IPS-18a (cell line): ENCODE measurements around the gene CENATAC.
A peak's percentile ranks its signal among the peaks of the same experiment; 100 is the strongest.
"Not testable (repeated sequence)": the region's sequence is repeated elsewhere in the genome, so short reads cannot be mapped to it uniquely, and the experiment has no call there.

Experiments
- H3K27ac ChIP-seq: one replicate; pipeline ENCODE4 v1.5.1; 2013; ENCODE audit warnings: low read length
- H3K27me3 ChIP-seq: one replicate; pipeline ENCODE4 v1.6.1; 2013; ENCODE audit warnings: mild to moderate bottlenecking, low read length; ENCODE audit not compliant: control insufficient read depth, insufficient read depth
- H3K36me3 ChIP-seq: one replicate; pipeline ENCODE4 v1.6.1; 2013; ENCODE audit warnings: low read depth, low read length; ENCODE audit not compliant: control insufficient read depth
- H3K4me1 ChIP-seq: one replicate; pipeline ENCODE4 v1.6.1; 2013; ENCODE audit warnings: low read depth, low read length; ENCODE audit not compliant: control insufficient read depth
- H3K4me3 ChIP-seq: one replicate; pipeline ENCODE4 v1.5.1; 2013; ENCODE audit warnings: low read length
- H3K9ac ChIP-seq: one replicate; pipeline ENCODE4 v1.6.1; 2013; ENCODE audit warnings: mild to moderate bottlenecking, low read length, moderate library complexity
- H3K9me3 ChIP-seq: one replicate; pipeline ENCODE4 v1.6.1; 2013; ENCODE audit warnings: low read depth, low read length; ENCODE audit not compliant: control insufficient read depth

The CENATAC gene

DNA sequence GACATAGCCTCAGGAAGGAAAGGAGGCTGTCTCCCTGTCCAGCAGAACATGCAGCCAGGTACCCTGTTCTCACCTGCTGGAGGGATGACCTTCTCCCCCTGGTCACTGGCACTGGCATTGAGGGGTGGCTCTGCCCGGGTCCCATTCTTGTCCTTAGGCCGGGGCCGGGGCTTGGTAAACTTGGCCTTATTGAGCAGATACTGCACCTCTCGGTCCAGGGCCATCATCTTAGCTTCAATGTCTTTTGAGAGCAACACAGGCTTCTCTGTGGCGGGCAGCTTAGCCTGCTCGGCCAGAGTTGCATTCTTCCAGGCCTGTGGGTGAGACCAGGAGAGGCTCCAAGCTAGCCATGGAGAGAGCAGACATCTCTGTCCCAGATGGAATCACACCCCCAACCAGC, 48.6 kb downstream of the CENATAC start:
- Histone ChIP-seq H3K9me3 (no peaks in the 10 kb centered on the region), H3K27ac (no peak overlapping the region), H3K9ac (no peak overlapping the region), H3K36me3 (peaks cover 57% of the 10 kb centered on the region), H3K4me3 (no peak overlapping the region), H3K27me3 (no peaks in the 10 kb centered on the region), H3K4me1 (peaks cover 4% of the 10 kb centered on the region)

- H3K4me3 ChIP-seq: no peak overlapping the region
- no peak overlapping the region for H3K9ac ChIP-seq
- H3K27me3 ChIP-seq: no peaks in the 10 kb centered on the region
- H3K4me1 ChIP-seq: peaks cover 4% of the 10 kb centered on the region
- no peaks in the 10 kb centered on the region for H3K9me3 ChIP-seq
- H3K36me3 ChIP-seq: peaks cover 65% of the 10 kb centered on the region
- no peak overlapping the region for H3K27ac ChIP-seq
Observed at GRCh38 chr11:119047205-119047604, 49.3 kb downstream of the CENATAC start.

- H3K4me3 ChIP-seq: no peak overlapping the region
- no peaks in the 10 kb centered on the region for H3K27me3 ChIP-seq
- H3K27ac ChIP-seq: no peak overlapping the region
- peaks cover 79% of the 10 kb centered on the region for H3K36me3 ChIP-seq
- H3K9me3 ChIP-seq: no peaks in the 10 kb centered on the region
- no peak overlapping the region for H3K9ac ChIP-seq
- H3K4me1 ChIP-seq: peaks cover 4% of the 10 kb centered on the region
Observed at GRCh38 chr11:119048644-119049043, 50.7 kb downstream of the CENATAC start.

- Histone ChIP-seq H3K27me3 (no peaks in the 10 kb centered on the region), H3K4me1 (peaks cover 4% of the 10 kb centered on the region), H3K36me3 (peaks cover 83% of the 10 kb centered on the region), H3K9ac (no peak overlapping the region), H3K9me3 (no peaks in the 10 kb centered on the region), H3K27ac (no peak overlapping the region), H3K4me3 (no peak overlapping the region)
Observed at GRCh38 chr11:119049081-119049480, 51.1 kb downstream of the CENATAC start.

DNA sequence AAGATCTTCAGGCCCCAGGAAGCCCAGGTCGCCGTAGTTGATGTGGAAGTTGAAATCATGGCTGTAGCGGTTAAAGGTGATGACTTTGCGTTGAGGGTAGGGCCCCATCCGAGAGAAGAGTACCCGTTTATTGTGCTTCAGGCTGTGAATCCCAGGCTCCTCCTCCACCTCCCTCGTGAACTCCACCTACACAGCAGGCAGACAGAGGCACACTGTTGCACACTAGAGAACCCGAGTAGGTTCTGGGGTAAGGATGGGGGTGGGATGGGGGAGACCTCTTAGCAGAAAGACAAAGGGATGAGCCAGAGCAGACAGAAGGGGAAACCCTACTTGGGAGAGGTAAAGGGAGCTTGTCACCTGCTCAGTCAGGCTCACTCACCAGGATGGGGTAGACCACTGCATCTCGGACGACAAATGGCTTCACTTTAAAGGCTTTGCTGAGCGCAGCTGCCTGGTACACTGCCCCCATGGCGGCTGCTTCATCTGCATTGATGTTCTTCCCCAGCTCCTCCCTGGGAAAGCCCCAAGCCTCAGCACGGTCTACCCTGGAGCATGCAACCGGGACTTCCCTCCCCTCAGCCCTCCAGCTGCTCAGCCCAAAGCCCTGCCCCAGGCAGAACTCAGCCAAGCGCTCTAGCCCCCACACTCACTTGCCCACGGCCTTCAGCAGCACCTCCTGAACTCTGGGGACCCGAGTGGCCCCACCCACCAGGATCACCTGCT, 53.7 kb downstream of the CENATAC start:
- no peak overlapping the region for H3K27ac ChIP-seq
- H3K4me3 ChIP-seq: no peak overlapping the region
- H3K36me3 ChIP-seq: peaks cover 84% of the 10 kb centered on the region
- no peaks in the 10 kb centered on the region for H3K9me3 ChIP-seq
- no peaks in the 10 kb centered on the region for H3K27me3 ChIP-seq
- no peak overlapping the region for H3K9ac ChIP-seq
- peaks cover 5% of the 10 kb centered on the region for H3K4me1 ChIP-seq

DNA sequence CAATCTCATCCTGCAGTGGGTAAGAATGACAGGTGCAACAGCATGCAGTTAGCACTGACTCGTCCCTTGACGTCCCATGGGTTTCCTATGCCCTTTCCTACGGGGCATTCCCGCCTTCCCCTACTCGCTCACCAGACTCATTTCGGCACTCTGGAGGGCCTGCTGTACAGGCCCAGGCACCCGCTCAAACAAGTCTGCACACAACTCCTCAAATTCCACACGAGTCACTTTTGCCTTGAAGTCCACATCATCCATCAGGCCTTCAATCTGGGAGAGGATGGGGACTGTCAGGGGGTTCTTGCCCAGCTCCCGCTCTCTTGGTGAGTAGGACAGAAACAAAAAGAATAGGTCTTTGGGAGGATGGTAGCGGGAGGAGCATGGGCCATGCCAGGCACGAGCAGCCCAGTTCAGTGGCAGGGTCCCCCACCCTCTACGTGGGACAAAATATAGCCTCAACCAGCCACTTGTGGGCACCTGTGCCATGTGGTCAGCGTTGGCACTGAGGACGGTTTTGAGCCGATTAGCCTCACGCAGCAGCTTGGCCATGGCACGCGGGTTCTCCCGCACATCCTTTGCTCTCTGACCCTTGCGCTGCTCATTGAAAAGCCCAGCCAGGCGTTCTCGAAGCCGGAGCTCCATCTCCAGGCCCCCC, 54.4 kb downstream of the CENATAC start:
- H3K27me3 ChIP-seq: no peaks in the 10 kb centered on the region
- no peak overlapping the region for H3K9ac ChIP-seq
- no peak overlapping the region for H3K27ac ChIP-seq
- peaks cover 77% of the 10 kb centered on the region for H3K36me3 ChIP-seq
- peaks cover 5% of the 10 kb centered on the region for H3K4me1 ChIP-seq
- no peaks in the 10 kb centered on the region for H3K9me3 ChIP-seq
- no peak overlapping the region for H3K4me3 ChIP-seq

- Histone ChIP-seq H3K36me3 (peaks cover 57% of the 10 kb centered on the region), H3K9me3 (no peaks in the 10 kb centered on the region), H3K9ac (no peak overlapping the region), H3K27ac (no peak overlapping the region), H3K4me1 (peaks cover 5% of the 10 kb centered on the region), H3K27me3 (no peaks in the 10 kb centered on the region), H3K4me3 (no peak overlapping the region)
Observed at GRCh38 chr11:119054418-119054817, 56.5 kb downstream of the CENATAC start.

DNA sequence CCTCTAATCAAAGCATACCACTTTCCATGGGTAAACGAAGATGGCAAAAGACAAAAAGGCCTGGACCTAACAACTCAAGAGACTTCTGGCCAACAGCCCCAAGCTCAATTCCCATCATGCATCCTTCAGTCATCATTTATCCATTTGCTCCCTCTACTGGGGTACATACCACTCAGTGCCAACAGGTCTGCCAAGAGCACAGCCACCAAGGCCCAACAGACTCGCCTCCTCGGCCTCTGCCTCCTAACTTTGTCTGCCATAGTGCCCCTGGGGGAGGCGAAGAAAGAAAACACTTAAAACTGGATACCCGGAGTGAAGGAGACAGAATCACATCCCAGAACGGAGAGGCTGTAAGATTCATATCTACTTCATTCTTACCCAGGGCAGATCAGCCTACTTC, 58.0 kb downstream of the CENATAC start:
- Histone ChIP-seq H3K4me3 (peak overlapping the region; percentile 89), H3K27me3 (no peaks in the 10 kb centered on the region), H3K36me3 (peaks cover 44% of the 10 kb centered on the region), H3K27ac (no peak overlapping the region), H3K9ac (peak overlapping the region; percentile 79), H3K4me1 (peaks cover 5% of the 10 kb centered on the region), H3K9me3 (no peaks in the 10 kb centered on the region)

GRCh38 chr11:119056421-119056999, 58.6 kb downstream of the CENATAC start:
- peaks cover 38% of the 10 kb centered on the region for H3K36me3 ChIP-seq
- no peaks in the 10 kb centered on the region for H3K9me3 ChIP-seq
- peak overlapping the region; percentile 79 for H3K9ac ChIP-seq
- peaks cover 5% of the 10 kb centered on the region for H3K4me1 ChIP-seq
- no peaks in the 10 kb centered on the region for H3K27me3 ChIP-seq
- no peak overlapping the region for H3K27ac ChIP-seq
- peak overlapping the region; percentile 89 for H3K4me3 ChIP-seq

- Histone ChIP-seq H3K4me3 (peak within 1 kb of the TSS; percentile 89), H3K9ac (peak within 1 kb of the TSS; percentile 79), H3K27me3 (no peaks in the 10 kb centered on the region), H3K4me1 (peaks cover 5% of the 10 kb centered on the region), H3K36me3 (peaks cover 31% of the 10 kb centered on the region), H3K27ac (peak within 1 kb of the TSS; percentile 24), H3K9me3 (no peaks in the 10 kb centered on the region)
Observed at GRCh38 chr11:119057000-119057769, 59.2 kb downstream of the CENATAC start, which contains the start of gene HYOU1. Gene HYOU1 (minus strand): TSS chr11:119057205. CDS start chr11:119056160, 1,045 bp downstream.

- H3K9ac ChIP-seq, H3K27ac ChIP-seq, H3K9me3 ChIP-seq, H3K4me1 ChIP-seq, H3K27me3 ChIP-seq, H3K4me3 ChIP-seq: not testable (repeated sequence)
- peaks cover 12% of the 10 kb centered on the region for H3K36me3 ChIP-seq
Observed at GRCh38 chr11:119059128-119059527, 61.2 kb downstream of the CENATAC start.
